IMR-90 (cell line): ENCODE results near the gene C2orf80. TPM values are rescaled to one million over a fixed set of nuclear protein-coding genes. Genes with fewer than 3 reads are reported as not detected.

Source experiments
- ATAC-seq: fragments of 200-7000 bp; cut with Tn5 transposase; 2 replicates; pipeline ENCODE4 v1.9.1; 2020; ENCODE audit warnings: low read depth, mild to moderate bottlenecking, moderate library complexity
- BruUV-seq: library from RNA; stranded (reverse); fragments of 400-500 nt; replicated peaks from 2 replicates; lab custom pipeline; 2021; lab: Mats Ljungman, UMichigan
- CTCF ChIA-PET: fragments of 300-600 bp; formaldehyde crosslinking; extraction: SDS; loops from one replicate; lab custom pipeline; 2021; ENCODE audit warnings: antibody characterized with exemption; lab: Yijun Ruan, JAX
- POLR2A ChIA-PET: fragments of 300-600 bp; sonication (Branson Sonifier 250); formaldehyde crosslinking; loops from one replicate; lab custom pipeline; 2022; ENCODE audit warnings: antibody characterized with exemption; ENCODE audit not compliant: unreplicated experiment; lab: Charles Lee
- DNase-seq: peaks from one replicate; pipeline ENCODE4 v3.0.0; 2013
- H2AFZ ChIP-seq: replicated peaks from 2 replicates; pipeline ENCODE3; 2013; ENCODE audit warnings: low read length, mild to moderate bottlenecking; ENCODE audit not compliant: poor library complexity
- H2AK5ac ChIP-seq: 2 replicates; pipeline ENCODE4 v1.6.1; 2013; ENCODE audit warnings: low read depth, low read length, inconsistent platforms
- H2AK9ac ChIP-seq: replicated peaks from 2 replicates; pipeline ENCODE3; 2013; ENCODE audit warnings: mild to moderate bottlenecking, low read depth, low read length, moderate library complexity; ENCODE audit not compliant: poor library complexity
- H2BK120ac ChIP-seq: 2 replicates; pipeline ENCODE4 v1.6.1; 2013; ENCODE audit warnings: low read depth, low read length, inconsistent platforms
- H2BK15ac ChIP-seq: 3 replicates; pipeline ENCODE4 v1.6.1; 2013; ENCODE audit warnings: low read depth, low read length, inconsistent platforms
- H2BK20ac ChIP-seq: 2 replicates; pipeline ENCODE4 v1.6.1; 2013; ENCODE audit warnings: low read depth, mild to moderate bottlenecking, inconsistent platforms, low read length, moderate library complexity
- H2BK5ac ChIP-seq: 2 replicates; pipeline ENCODE4 v1.6.1; 2013; ENCODE audit warnings: mild to moderate bottlenecking, low read depth, low read length, inconsistent platforms; ENCODE audit not compliant: poor library complexity, severe bottlenecking
- H3K14ac ChIP-seq: replicated peaks from 2 replicates; pipeline ENCODE4 v1.6.1; 2013; ENCODE audit warnings: low read depth, low read length, inconsistent platforms
- H3K18ac ChIP-seq: 2 replicates; pipeline ENCODE4 v1.6.1; 2013; ENCODE audit warnings: low read depth, low read length, control low read depth
- H3K23ac ChIP-seq: 2 replicates; pipeline ENCODE4 v1.6.1; 2013; ENCODE audit warnings: low read depth, low read length, inconsistent platforms
- H3K27ac ChIP-seq: 2 replicates; pipeline ENCODE4 v1.5.1; 2013; ENCODE audit warnings: mild to moderate bottlenecking, control low read depth, low read length; ENCODE audit not compliant: insufficient read depth
- H3K27me3 ChIP-seq: 2 replicates; pipeline ENCODE4 v1.6.1; 2013; ENCODE audit warnings: low read length; ENCODE audit not compliant: control insufficient read depth, insufficient read depth
- H3K36me3 ChIP-seq: 2 replicates; pipeline ENCODE4 v1.6.1; 2013; ENCODE audit warnings: low read length, mixed read lengths; ENCODE audit not compliant: control insufficient read depth, insufficient read depth
- H3K4ac ChIP-seq: 2 replicates; pipeline ENCODE4 v1.6.1; 2013; ENCODE audit warnings: low read depth, low read length, inconsistent platforms
- H3K4me1 ChIP-seq: 2 replicates; pipeline ENCODE4 v1.6.1; 2013; ENCODE audit warnings: low read length, mixed read lengths; ENCODE audit not compliant: control insufficient read depth, insufficient read depth
- H3K4me2 ChIP-seq: 2 replicates; pipeline ENCODE4 v1.6.1; 2013; ENCODE audit warnings: low read depth, mild to moderate bottlenecking, control low read depth, low read length, moderate library complexity
- H3K4me3 ChIP-seq: 2 replicates; pipeline ENCODE4 v1.5.1; 2013; ENCODE audit warnings: low read depth, mild to moderate bottlenecking, control low read depth, low read length, moderate library complexity; ENCODE audit not compliant: insufficient read depth
- H3K56ac ChIP-seq: 2 replicates; pipeline ENCODE4 v1.6.1; 2013; ENCODE audit warnings: low read length, inconsistent platforms; ENCODE audit not compliant: insufficient read depth; ENCODE audit errors: extremely low read depth
- H3K79me1 ChIP-seq, 2 experiments: 2 replicates each; pipeline ENCODE4 v1.6.1; 2013; ENCODE audit warnings: low read length in 2 of 2, inconsistent platforms in 1 of 2, low read depth in 1 of 2
- H3K9ac ChIP-seq: 2 replicates; pipeline ENCODE4 v1.6.1; 2013; ENCODE audit warnings: low read depth, low read length, control low read depth
- H3K9me1 ChIP-seq: 2 replicates; pipeline ENCODE4 v1.6.1; 2013; ENCODE audit warnings: low read length, inconsistent platforms; ENCODE audit not compliant: insufficient read depth
- H3K9me3 ChIP-seq: 2 replicates; pipeline ENCODE4 v1.6.1; 2013; ENCODE audit warnings: low read length; ENCODE audit not compliant: control insufficient read depth, insufficient read depth
- H4K20me1 ChIP-seq: 2 replicates; pipeline ENCODE4 v1.6.1; 2013; ENCODE audit warnings: low read length, inconsistent platforms; ENCODE audit not compliant: insufficient read depth
- H4K5ac ChIP-seq: 2 replicates; pipeline ENCODE4 v1.6.1; 2013; ENCODE audit warnings: mild to moderate bottlenecking, low read depth, low read length, control low read depth
- H4K8ac ChIP-seq, 2 experiments: 2 replicates each; pipeline ENCODE4 v1.6.1; 2013; ENCODE audit warnings: low read depth in 2 of 2, low read length in 2 of 2, control low read depth in 1 of 2, inconsistent platforms in 1 of 2
- H4K91ac ChIP-seq: 2 replicates; pipeline ENCODE4 v1.6.1; 2013; ENCODE audit warnings: low read depth, low read length, inconsistent platforms; ENCODE audit not compliant: insufficient read depth
- MAFK ChIP-seq: IDR thresholded peaks from 2 replicates; pipeline ENCODE4 v1.6.1; 2012; ENCODE audit warnings: low read depth, low read length, improper control_type of control experiment
- USF2 ChIP-seq: fragments of 150-350 bp; IDR thresholded peaks from 2 replicates; pipeline ENCODE4 v1.6.1; 2017; ENCODE audit warnings: mild to moderate bottlenecking, antibody characterized with exemption, low read length, low read depth
- dilution Hi-C: fragments of 300-500 bp; cut with HindIII; formaldehyde crosslinking; loops from one replicate; pipeline ENCODE4 v1.14.3; 2018; ENCODE audit warnings: low sequenced_read_pairs; ENCODE audit not compliant: unreplicated experiment
- in situ Hi-C: fragments of 300-500 bp; cut with MboI; formaldehyde crosslinking; loops from 3 replicates; pipeline ENCODE4 v1.14.3; 2019; ENCODE audit warnings: low sequenced_read_pairs, inconsistent platforms, mixed read lengths
- intact Hi-C: fragments of 100-400 bp; cut with micrococcal nuclease; formaldehyde crosslinking; loops from 2 replicates; pipeline ENCODE4 v1.10.0; 2022
- polyA plus RNA-seq, 3 experiments: library from polyadenylated mRNA; depleted of rRNA; stranded (reverse); fragments of >200 nt; gene quantifications; 2 replicates each; pipeline ENCODE4 v1.2.3, GENCODE V29; 2012; ENCODE audit warnings: low replicate concordance in 1 of 3
- total RNA-seq: library from RNA; depleted of rRNA; stranded (reverse); fragments of >200 nt; gene quantifications from 2 replicates; pipeline ENCODE4 v1.2.3, GENCODE V29; 2012

Gene C2orf80
- total and polyA plus RNA-seq, 2 of the 4 experiments (the other 2 are of a cell fraction): not detected

- dilution Hi-C loops (no loop called here), in situ Hi-C loops (no loop called here), intact Hi-C loops (loop anchor here (1.0 kb wide), 1 partner anchor 40 kb away; no protein-coding TSS in a partner anchor)
- H3K4me3 ChIP-seq: no peak overlapping the region
- no peak overlapping the region for H4K8ac ChIP-seq
- H4K20me1 ChIP-seq: no peaks in the 10 kb centered on the region
- no peak overlapping the region for H3K4me2 ChIP-seq
- H4K5ac ChIP-seq: no peak overlapping the region
- no peak overlapping the region for H3K23ac ChIP-seq
- H3K79me1 ChIP-seq: no peaks in the 10 kb centered on the region
- no peak overlapping the region for H2AK5ac ChIP-seq
- BruUV-seq: no TSS peak
- CTCF ChIA-PET: no interaction called here
- POLR2A ChIA-PET: no interaction called here
- H3K14ac ChIP-seq: no peak overlapping the region
- no peaks in the 10 kb centered on the region for H3K9me3 ChIP-seq
- peak; percentile 40 for TF ChIP-seq MAFK
- TF ChIP-seq USF2: no peak
- no peaks in the 10 kb centered on the region for H3K9me1 ChIP-seq
- no peak overlapping the region for H3K9ac ChIP-seq
- ATAC-seq (no peak), DNase-seq (no peak)
- no peak overlapping the region for H2BK15ac ChIP-seq
- no peak overlapping the region for H4K91ac ChIP-seq
- no peak overlapping the region for H3K27ac ChIP-seq
- no peak overlapping the region for H2BK20ac ChIP-seq
- no peak overlapping the region for H3K18ac ChIP-seq
- no peaks in the 10 kb centered on the region for H3K4me1 ChIP-seq
- no peak overlapping the region for H2BK120ac ChIP-seq
- H2AFZ ChIP-seq: no peak overlapping the region
- no peak overlapping the region for H3K4ac ChIP-seq
- H3K27me3 ChIP-seq: 0 out of 2 replicates have a peak, but pooled peaks cover 1% of the 10 kb centered on the region
- H3K56ac ChIP-seq: no peak overlapping the region
- no peak overlapping the region for H2BK5ac ChIP-seq
- no peak overlapping the region for H2AK9ac ChIP-seq
- H3K36me3 ChIP-seq: no peaks in the 10 kb centered on the region
Measured at GRCh38 chr2:208150094-208150493, 39.7 kb downstream of the C2orf80 start.
